Glutamatergic neuron (in vitro differentiated cells): ENCODE data around the gene FHIT. TPM values are rescaled to one million over a fixed set of nuclear protein-coding genes. Genes with fewer than 3 reads are reported as not detected.

Experiments
- DNase-seq: peaks from one replicate; pipeline ENCODE4 v3.0.0; 2022
- H3K27ac Mint-ChIP-seq: one replicate; pipeline ENCODE4 v1.8.0; 2020; ENCODE audit warnings: mild to moderate bottlenecking, mixed read lengths, inconsistent platforms; ENCODE audit not compliant: unreplicated experiment
- H3K27me3 Mint-ChIP-seq: one replicate; pipeline ENCODE4 v1.8.0; 2020; ENCODE audit warnings: mild to moderate bottlenecking, moderate library complexity, mixed read lengths, inconsistent platforms; ENCODE audit not compliant: unreplicated experiment
- H3K36me3 Mint-ChIP-seq: one replicate; pipeline ENCODE4 v1.8.0; 2020; ENCODE audit warnings: mild to moderate bottlenecking, mixed read lengths, inconsistent platforms; ENCODE audit not compliant: unreplicated experiment
- H3K4me1 Mint-ChIP-seq: one replicate; pipeline ENCODE4 v1.8.0; 2020; ENCODE audit warnings: mild to moderate bottlenecking, low read depth, mixed read lengths, inconsistent platforms; ENCODE audit not compliant: unreplicated experiment
- H3K4me3 Mint-ChIP-seq: one replicate; pipeline ENCODE4 v1.8.0; 2020; ENCODE audit warnings: mild to moderate bottlenecking, mixed read lengths, inconsistent platforms; ENCODE audit not compliant: unreplicated experiment
- H3K9me3 Mint-ChIP-seq: one replicate; pipeline ENCODE4 v1.8.0; 2020; ENCODE audit warnings: mild to moderate bottlenecking, moderate library complexity, mixed read lengths, inconsistent platforms; ENCODE audit not compliant: unreplicated experiment
- total RNA-seq: library from RNA; stranded (reverse); fragmentation: NEBNext Ultra II Directional; extraction: Animal tissue kit (Norgen Biotek cat#: 25700); gene quantifications from one replicate; pipeline ENCODE4 v1.2.1, GENCODE V29; 2021; ENCODE audit not compliant: unreplicated experiment
- TF ChIP-seq, protein P1 (sequence below): fragments of 200-600 bp; sonication (generic); IDR thresholded peaks from one replicate; pipeline ENCODE4 v1.5.0; 2021; ENCODE audit not compliant: partially characterized antibody, unreplicated experiment

Gene FHIT
- total RNA-seq, 1 donor from 2014 or later = 15.2 TPM

GRCh38 chr3:60207905-60208304 is 1043.3 kb downstream of the FHIT start:
- Mint-ChIP-seq H3K27me3 (no peaks in the 10 kb centered on the region), H3K27ac (no peak overlapping the region), H3K4me3 (no peak overlapping the region), H3K36me3 (no peaks in the 10 kb centered on the region), H3K9me3 (no peaks in the 10 kb centered on the region), H3K4me1 (no peaks in the 10 kb centered on the region)
- DNase-seq = no peak
- TF ChIP-seq, protein P1, sequence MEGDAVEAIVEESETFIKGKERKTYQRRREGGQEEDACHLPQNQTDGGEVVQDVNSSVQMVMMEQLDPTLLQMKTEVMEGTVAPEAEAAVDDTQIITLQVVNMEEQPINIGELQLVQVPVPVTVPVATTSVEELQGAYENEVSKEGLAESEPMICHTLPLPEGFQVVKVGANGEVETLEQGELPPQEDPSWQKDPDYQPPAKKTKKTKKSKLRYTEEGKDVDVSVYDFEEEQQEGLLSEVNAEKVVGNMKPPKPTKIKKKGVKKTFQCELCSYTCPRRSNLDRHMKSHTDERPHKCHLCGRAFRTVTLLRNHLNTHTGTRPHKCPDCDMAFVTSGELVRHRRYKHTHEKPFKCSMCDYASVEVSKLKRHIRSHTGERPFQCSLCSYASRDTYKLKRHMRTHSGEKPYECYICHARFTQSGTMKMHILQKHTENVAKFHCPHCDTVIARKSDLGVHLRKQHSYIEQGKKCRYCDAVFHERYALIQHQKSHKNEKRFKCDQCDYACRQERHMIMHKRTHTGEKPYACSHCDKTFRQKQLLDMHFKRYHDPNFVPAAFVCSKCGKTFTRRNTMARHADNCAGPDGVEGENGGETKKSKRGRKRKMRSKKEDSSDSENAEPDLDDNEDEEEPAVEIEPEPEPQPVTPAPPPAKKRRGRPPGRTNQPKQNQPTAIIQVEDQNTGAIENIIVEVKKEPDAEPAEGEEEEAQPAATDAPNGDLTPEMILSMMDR = no peak

GRCh38 chr3:60206206-60206605 is 1045.0 kb downstream of the FHIT start:
- H3K27me3 Mint-ChIP-seq = no peaks in the 10 kb centered on the region

GRCh38 chr3:60202052-60202726 is 1049.1 kb downstream of the FHIT start:
- Mint-ChIP-seq H3K4me3 (no peak overlapping the region), H3K4me1 (no peaks in the 10 kb centered on the region), H3K27ac (no peak overlapping the region), H3K36me3 (no peaks in the 10 kb centered on the region), H3K27me3 (no peaks in the 10 kb centered on the region), H3K9me3 (no peaks in the 10 kb centered on the region)
- TF ChIP-seq, protein P1 = no peak
- no peak for DNase-seq

More at GRCh38 chr3:60206206-60206605, 1045.0 kb downstream of the FHIT start:
- no peaks in the 10 kb centered on the region for H3K4me1 Mint-ChIP-seq
- DNase-seq = no peak
- no peak overlapping the region for H3K27ac Mint-ChIP-seq
- H3K36me3 Mint-ChIP-seq = no peaks in the 10 kb centered on the region
- no peak overlapping the region for H3K4me3 Mint-ChIP-seq
- H3K9me3 Mint-ChIP-seq = no peaks in the 10 kb centered on the region
- TF ChIP-seq, protein P1 = no peak

GRCh38 chr3:60199306-60199705 is 1051.9 kb downstream of the FHIT start:
- H3K36me3 Mint-ChIP-seq = no peaks in the 10 kb centered on the region
- TF ChIP-seq, protein P1 = no peak
- H3K4me1 Mint-ChIP-seq = no peaks in the 10 kb centered on the region
- H3K27me3 Mint-ChIP-seq = no peaks in the 10 kb centered on the region
- no peak overlapping the region for H3K4me3 Mint-ChIP-seq
- no peak overlapping the region for H3K27ac Mint-ChIP-seq
- no peaks in the 10 kb centered on the region for H3K9me3 Mint-ChIP-seq
- no peak for DNase-seq

DNA sequence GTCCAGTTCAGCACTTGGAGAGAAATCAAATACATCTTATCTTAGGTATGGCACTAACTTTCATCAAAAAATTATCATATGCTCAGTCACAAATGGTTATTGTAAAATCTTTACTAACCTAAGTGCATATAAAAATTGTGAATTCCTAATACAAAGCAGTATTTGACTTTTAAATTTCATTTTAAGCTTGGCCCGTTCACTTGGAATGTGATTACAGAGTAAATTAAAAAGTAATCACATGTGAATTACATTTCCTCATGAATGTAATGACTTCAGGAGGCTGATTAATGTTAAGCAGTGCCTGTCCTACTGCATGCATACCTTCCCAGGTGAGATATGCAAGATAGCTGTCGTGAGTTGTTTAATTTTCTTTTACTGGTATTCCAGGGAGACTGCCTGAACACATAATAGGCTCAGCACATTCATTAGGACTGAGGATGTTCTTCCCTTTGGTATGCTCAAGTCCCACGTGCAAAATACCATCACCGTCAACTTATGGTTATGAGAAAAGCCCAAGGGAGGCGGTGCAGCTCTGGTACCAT is 1053.0 kb downstream of the FHIT start:
- Mint-ChIP-seq H3K27me3 (no peaks in the 10 kb centered on the region), H3K4me1 (no peaks in the 10 kb centered on the region), H3K27ac (no peak overlapping the region), H3K9me3 (no peaks in the 10 kb centered on the region), H3K4me3 (no peak overlapping the region), H3K36me3 (no peaks in the 10 kb centered on the region)
- TF ChIP-seq, protein P1 = no peak
- DNase-seq = no peak
